GM18867 (cell line): Measurements from ENCODE around the gene AK8.

Source experiments
- ATAC-seq: cut with Tn5 transposase; IDR thresholded peaks from one replicate; pipeline ENCODE4 v1.9.1; 2021; ENCODE audit warnings: mild to moderate bottlenecking, moderate library complexity; ENCODE audit not compliant: unreplicated experiment

The AK8 gene

GRCh38 chr9:132801659-132802058 lies 76.4 kb downstream of the AK8 start:
- ATAC-seq: no peak

- ATAC-seq: no peak
These were observed 77.9 kb downstream of the AK8 start for GRCh38 chr9:132800038-132800648.

- ATAC-seq: no peak
These were observed 79.0 kb downstream of the AK8 start for GRCh38 chr9:132798817-132799790.

GRCh38 chr9:132797861-132798659 lies 80.0 kb downstream of the AK8 start:
- no peak for ATAC-seq

- ATAC-seq: no peak
These were observed 82.4 kb downstream of the AK8 start for GRCh38 chr9:132795511-132796303.

- ATAC-seq: no peak
These were observed 83.2 kb downstream of the AK8 start for GRCh38 chr9:132794730-132795380.

GRCh38 chr9:132793606-132794580 lies 84.2 kb downstream of the AK8 start:
- no peak for ATAC-seq

- ATAC-seq: no peak
These were observed 85.5 kb downstream of the AK8 start for GRCh38 chr9:132792547-132792946.

- ATAC-seq: no peak
These were observed 86.3 kb downstream of the AK8 start for GRCh38 chr9:132791699-132792240.

GRCh38 chr9:132789719-132790118 lies 88.4 kb downstream of the AK8 start:
- no peak for ATAC-seq

GRCh38 chr9:132788378-132788777 lies 89.7 kb downstream of the AK8 start:
- no peak for ATAC-seq

- no peak for ATAC-seq
These were observed 90.3 kb downstream of the AK8 start for GRCh38 chr9:132787748-132788159.

- ATAC-seq: no peak
These were observed 93.7 kb downstream of the AK8 start for GRCh38 chr9:132784286-132784830.

GRCh38 chr9:132783006-132783405 lies 95.1 kb downstream of the AK8 start:
- no peak for ATAC-seq

GRCh38 chr9:132782037-132782436 lies 96.0 kb downstream of the AK8 start:
- ATAC-seq: no peak

GRCh38 chr9:132780230-132781007 lies 97.7 kb downstream of the AK8 start:
- no peak for ATAC-seq

GRCh38 chr9:132776891-132777290 lies 101.2 kb downstream of the AK8 start:
- ATAC-seq: no peak

GRCh38 chr9:132776268-132776667 lies 101.8 kb downstream of the AK8 start:
- no peak for ATAC-seq
